Fibroblast of peridontal ligament (primary cell): Measurements from ENCODE around the gene PAAF1.

Experiments
- DNase-seq: peaks from one replicate; pipeline ENCODE4 v3.0.0-alpha.2; 2010; ENCODE audit errors: extremely low read depth

Gene PAAF1

GRCh38 chr11:73945396-73945795 lies 68.6 kb downstream of the PAAF1 start:
- DNase-seq, result no peak

GRCh38 chr11:73946798-73947458 lies 70.1 kb downstream of the PAAF1 start:
- DNase-seq, result no peak

GRCh38 chr11:73949246-73949645 lies 72.4 kb downstream of the PAAF1 start:
- no peak for DNase-seq

- DNase-seq, result no peak
These were observed 73.1 kb downstream of the PAAF1 start for GRCh38 chr11:73949912-73950311.

- peak; percentile 24 for DNase-seq
These were observed 74.3 kb downstream of the PAAF1 start, which contains the start of gene DNAJB13 for GRCh38 chr11:73950869-73951710. DNAJB13 (plus strand) TSS chr11:73951026; CDS start chr11:73951070, 44 bp downstream.

- DNase-seq, result no peak
These were observed 75.0 kb downstream of the PAAF1 start for GRCh38 chr11:73951797-73952196.

- DNase-seq, result no peak
These were observed 80.3 kb downstream of the PAAF1 start for GRCh38 chr11:73956876-73957653.

- DNase-seq, result no peak
These were observed 81.0 kb downstream of the PAAF1 start for GRCh38 chr11:73957654-73958361.

GRCh38 chr11:73958521-73959141 lies 81.8 kb downstream of the PAAF1 start:
- no peak for DNase-seq

- DNase-seq, result no peak
These were observed 84.5 kb downstream of the PAAF1 start for GRCh38 chr11:73961321-73961720.

- no peak for DNase-seq
These were observed 85.4 kb downstream of the PAAF1 start for GRCh38 chr11:73962101-73962705.

- DNase-seq, result no peak
These were observed 87.1 kb downstream of the PAAF1 start for GRCh38 chr11:73963861-73964260.

- peak; percentile 21 for DNase-seq
These were observed 88.4 kb downstream of the PAAF1 start for GRCh38 chr11:73965076-73965763.

GRCh38 chr11:73965764-73966121 lies 88.9 kb downstream of the PAAF1 start:
- no peak for DNase-seq

GRCh38 chr11:73968356-73968966 lies 91.7 kb downstream of the PAAF1 start:
- DNase-seq, result no peak

- no peak for DNase-seq
These were observed 92.3 kb downstream of the PAAF1 start for GRCh38 chr11:73969091-73969490.

GRCh38 chr11:73969991-73970800 lies 93.4 kb downstream of the PAAF1 start:
- no peak for DNase-seq

- DNase-seq, result no peak
These were observed 94.4 kb downstream of the PAAF1 start for GRCh38 chr11:73971175-73971719.

GRCh38 chr11:73972187-73972586 lies 95.4 kb downstream of the PAAF1 start:
- no peak for DNase-seq
